Stimulated activated CD4-positive, alpha-beta T cell treated with anti-CD3 and anti-CD28 coated beads, Interleukin-12 subunit alpha, Interleukin-12 subunit beta, amount 100 ng/mL, for 4 hours (primary cell): ENCODE results near the gene PPFIA1.

Experiments
- DNase-seq: peaks from one replicate; pipeline ENCODE4 v3.0.0-alpha.2; 2020

The PPFIA1 gene

GRCh38 chr11:70419307-70420007, 149.0 kb downstream of the PPFIA1 start:
- no peak for DNase-seq

GRCh38 chr11:70420008-70420464, 149.5 kb downstream of the PPFIA1 start:
- no peak for DNase-seq

GRCh38 chr11:70420496-70420895, 150.0 kb downstream of the PPFIA1 start:
- DNase-seq, result no peak

DNA sequence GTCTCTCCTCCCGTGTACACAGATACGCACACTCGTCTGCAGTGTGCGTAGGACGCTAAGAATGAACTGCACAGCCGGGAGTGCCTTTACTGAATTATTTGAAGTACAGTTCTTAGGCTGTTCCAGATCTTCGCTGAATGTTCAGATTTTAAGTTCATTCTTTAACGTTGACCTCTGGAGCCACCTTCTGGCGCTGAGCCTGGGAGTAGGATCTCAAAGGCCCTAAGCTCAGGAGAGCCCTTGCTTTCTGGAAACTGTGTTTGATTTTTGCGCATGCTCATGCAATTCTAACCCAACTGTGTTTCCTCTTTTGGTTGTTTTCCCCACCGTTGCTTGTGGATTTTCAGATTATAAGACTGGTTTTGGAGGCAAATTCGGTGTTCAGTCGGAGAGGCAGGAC, 150.6 kb downstream of the PPFIA1 start:
- no peak for DNase-seq

DNA sequence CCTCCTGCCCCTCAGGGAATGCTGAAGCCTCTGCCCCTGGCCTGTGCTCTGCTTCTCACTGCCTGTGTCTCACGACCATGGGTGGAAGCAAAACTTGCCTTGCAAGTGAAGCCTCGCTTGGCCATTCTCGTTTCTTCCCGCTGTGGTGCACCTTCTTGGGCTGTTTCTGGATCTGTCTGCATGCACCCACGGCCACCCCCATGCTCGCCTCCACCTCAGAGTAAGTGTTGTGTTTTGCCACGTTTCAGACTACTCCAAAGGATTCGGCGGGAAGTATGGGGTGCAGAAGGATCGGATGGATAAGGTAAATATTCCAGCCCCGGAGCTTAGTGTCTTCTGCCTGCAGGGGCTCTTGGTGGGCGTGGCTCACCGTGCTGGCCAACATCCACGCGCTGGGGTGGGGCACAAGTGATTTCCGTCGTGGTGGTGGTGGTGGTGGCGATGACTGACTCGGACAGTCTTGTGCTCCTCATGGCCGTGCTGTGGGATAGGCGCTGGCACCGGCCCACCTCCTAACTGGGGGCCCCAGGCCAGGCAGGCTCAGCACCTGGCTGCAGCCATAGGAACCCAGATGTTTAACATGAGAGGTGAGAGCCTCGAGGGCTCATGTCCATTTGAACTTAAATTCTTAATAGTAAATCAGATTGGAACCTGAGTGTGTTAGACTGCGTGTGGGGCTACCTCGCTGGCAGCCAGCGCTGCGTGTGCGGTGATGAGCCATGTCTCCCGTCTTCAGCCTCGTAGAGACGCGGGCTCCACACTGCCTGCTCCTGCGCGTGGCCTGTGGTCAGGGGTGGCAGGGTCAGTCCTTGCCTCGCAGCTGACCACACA, 152.4 kb downstream of the PPFIA1 start:
- no peak for DNase-seq

DNA sequence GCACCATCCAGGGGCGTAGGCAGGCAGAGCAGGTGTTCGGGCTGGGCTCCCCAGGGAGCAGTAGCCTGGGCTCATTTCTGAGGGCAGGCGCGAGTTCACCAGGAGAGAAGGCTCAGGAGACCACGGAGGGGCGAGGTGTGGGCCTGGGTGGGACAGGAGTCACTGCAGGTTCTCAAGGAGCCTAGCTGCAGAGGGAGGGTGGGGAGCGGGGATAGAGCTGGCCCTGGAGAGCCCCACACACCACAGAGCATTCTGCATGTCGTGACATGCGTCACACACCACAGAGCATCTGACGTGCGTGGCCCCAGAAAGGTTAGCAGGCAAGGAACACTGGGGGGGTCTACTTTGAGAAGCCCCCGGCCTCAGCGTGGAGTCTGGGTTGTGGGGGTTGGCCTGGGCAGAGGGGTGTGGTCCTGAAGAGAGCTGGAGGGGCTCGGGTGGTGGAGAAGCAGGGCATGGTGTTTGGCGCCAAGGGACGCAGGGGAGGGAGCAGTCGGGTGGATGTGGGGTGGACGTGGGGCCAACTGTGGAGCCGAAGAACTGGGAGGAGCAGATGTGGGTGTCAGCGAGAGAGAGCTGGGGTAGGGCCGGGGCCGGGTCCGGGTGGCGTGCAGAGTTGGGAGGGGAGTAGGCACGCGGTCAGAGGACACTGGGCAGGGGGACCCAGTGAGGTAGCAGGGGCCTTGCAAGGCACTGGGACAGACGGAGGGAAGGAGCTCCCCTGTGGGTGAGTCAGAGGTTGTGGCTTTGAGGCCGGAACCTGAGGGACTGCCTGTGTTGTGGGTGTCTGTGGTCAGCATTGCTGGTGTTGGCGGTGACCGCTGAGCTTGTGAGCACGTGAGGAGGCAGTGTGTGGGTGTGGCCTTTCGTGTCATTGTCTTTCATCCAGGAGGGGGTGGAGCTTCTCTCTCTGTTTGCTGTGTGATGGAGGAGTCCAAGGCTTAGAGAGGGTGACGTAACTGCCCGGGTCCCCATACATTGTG, 153.3 kb downstream of the PPFIA1 start:
- DNase-seq, result no peak

DNA sequence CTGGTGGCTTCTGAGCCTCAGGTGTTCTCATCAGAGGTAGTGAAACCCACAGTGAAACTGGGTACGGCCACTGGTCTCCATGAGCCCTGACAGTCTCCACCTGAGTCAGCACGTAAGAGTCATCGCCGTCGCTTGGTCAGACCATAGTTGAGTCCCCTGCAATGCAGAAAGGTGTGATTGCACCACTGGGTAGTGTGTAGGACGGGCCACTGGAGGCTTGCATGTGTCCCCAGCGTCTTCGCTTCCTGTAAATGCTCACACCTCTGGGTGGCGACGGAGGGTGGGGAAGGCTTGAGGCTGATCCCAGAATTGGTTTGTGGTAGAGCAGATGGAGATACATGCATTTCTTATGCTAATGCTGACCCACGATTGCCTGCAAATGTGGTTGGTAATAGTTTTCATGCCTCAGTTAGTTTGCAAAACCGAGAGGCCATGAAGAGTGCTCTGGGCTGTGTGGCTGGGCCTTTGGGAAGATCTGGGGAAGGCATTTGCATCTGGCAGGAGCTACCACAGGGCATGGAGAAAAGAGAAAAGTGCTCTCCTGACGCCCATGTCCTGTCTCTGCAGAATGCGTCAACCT, 154.4 kb downstream of the PPFIA1 start:
- no peak for DNase-seq

GRCh38 chr11:70427436-70427835, 156.9 kb downstream of the PPFIA1 start:
- DNase-seq, result no peak

DNA sequence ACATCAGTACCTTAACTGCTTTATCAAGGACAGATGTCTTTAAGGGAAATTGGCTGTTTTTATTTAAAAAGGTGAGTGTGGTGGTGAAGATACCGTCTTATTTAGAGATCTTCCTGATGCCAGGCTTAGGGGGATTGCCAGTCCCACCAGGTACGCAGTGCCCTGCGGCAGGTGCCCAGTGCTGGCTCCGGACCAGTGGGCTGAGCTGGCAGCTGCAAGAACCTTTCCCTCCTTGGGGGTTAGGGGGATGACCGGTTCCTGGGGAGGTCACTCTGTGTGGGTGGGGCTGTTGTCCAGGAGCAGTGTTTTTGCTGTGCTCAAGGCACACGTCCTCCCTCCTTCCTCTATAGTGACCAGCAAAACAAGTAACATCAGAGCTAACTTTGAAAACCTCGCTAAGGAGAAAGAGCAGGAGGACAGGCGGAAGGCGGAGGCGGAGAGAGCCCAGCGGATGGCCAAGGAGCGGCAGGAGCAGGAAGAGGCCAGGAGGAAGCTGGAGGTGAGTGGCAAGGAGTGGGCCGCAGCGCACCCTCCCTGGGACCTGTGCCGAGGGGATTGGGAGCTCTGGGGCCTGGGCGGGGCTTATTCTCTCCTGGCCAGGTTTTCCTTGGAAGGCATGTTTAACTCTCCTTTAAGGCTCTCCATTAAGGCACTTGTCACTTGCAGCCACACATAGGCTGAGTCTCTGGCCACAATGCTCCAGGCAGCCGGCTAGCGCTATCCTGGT, 158.4 kb downstream of the PPFIA1 start:
- DNase-seq, result no peak

DNA sequence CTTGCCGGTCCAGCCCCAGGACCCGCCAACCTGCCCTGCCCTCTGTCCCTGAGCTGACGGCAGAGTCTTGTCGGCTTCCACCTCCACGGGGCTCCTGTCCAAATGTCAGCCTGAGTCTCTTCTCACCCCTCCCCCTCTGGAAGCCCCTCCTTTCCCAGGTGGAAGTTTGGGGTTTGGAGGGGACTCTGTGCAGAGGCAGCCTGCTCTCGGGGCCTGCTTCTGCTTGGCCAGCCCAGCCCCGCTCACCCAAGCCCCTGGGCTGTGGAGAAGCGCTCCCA, 158.9 kb downstream of the PPFIA1 start:
- no peak for DNase-seq

GRCh38 chr11:70429724-70430521, 159.4 kb downstream of the PPFIA1 start:
- DNase-seq, result no peak

- no peak for DNase-seq
These were observed 160.4 kb downstream of the PPFIA1 start for GRCh38 chr11:70430671-70431574.

DNA sequence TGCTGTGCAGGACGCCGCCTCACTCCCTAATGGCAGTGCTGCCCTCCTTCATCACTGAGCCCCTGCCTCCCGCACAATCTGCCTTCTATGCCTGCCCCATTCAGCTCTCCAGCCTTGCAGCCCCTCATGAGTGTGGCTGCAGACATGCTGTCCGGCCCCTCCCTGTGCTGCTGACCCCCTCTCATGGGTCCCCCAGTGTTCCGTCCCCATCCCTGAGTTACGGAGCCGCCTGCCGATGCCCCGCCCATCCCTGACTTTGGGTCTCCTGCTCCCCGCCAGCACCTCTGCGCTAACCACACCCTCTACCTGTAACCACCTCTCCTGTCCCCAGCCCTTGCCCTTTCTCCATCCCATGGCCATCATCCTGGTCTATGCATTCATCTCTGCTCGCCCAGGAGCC, 161.1 kb downstream of the PPFIA1 start:
- DNase-seq, result no peak

DNA sequence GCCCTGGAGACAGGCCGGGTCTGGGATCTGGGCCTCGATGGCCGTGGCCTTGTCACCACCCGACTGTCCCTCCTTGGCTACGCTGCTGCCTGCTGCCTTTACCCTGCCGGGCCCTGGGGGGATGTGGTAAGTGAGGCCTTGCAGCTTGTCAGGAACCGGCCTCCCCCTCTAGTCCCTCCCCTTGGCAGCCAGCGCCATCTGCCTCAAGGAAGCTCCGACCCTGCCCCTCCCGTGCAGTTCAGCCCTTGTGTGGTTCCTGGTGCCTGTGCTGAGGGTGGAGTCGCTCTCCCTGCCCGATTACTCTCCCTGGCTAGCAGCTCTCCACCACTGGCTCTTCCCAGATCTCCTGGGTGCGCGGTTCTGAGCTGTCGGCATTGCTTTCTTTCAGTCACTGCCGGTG, 161.6 kb downstream of the PPFIA1 start:
- DNase-seq, result no peak

- no peak for DNase-seq
These were observed 162.1 kb downstream of the PPFIA1 start for GRCh38 chr11:70432580-70432979.

GRCh38 chr11:70433038-70433437, 162.5 kb downstream of the PPFIA1 start:
- no peak for DNase-seq

GRCh38 chr11:70433526-70433925, 163.0 kb downstream of the PPFIA1 start:
- no peak for DNase-seq
